ENCODE measurements around the gene NQO2.
A peak's percentile ranks its signal among the peaks of the same experiment; 100 is the strongest.

The NQO2 gene

GRCh38 chr6:2957696-2958330 lies 41.9 kb upstream of the NQO2 start:
- H3K4me3 ChIP-seq (ENCODE audit: low read depth, low read length), result no peak overlapping the region
- TF ChIP-seq CTCF (IDR thresholded peaks at IDR 0.05; ENCODE audit: low read depth, low read length, missing control alignments), result no peak
- no peak for DNase-seq (ENCODE audit: low read depth)
- in situ Hi-C loops (cut with HindIII; ENCODE audit: low sequenced_read_pairs), result no loop called here

- no peak for DNase-seq (ENCODE audit: low read depth)
- no peak overlapping the region for H3K4me3 ChIP-seq (ENCODE audit: low read depth, low read length)
- TF ChIP-seq CTCF (IDR thresholded peaks at IDR 0.05; ENCODE audit: low read depth, low read length, missing control alignments), result no peak
- in situ Hi-C loops (cut with HindIII; ENCODE audit: low sequenced_read_pairs), result no loop called here
Measured at GRCh38 chr6:2958331-2958711, 41.4 kb upstream of the NQO2 start.

- no peak overlapping the region for H3K4me3 ChIP-seq (ENCODE audit: low read depth, low read length)
- DNase-seq (ENCODE audit: low read depth), result no peak
- in situ Hi-C loops (cut with HindIII; ENCODE audit: low sequenced_read_pairs), result no loop called here
- TF ChIP-seq CTCF (IDR thresholded peaks at IDR 0.05; ENCODE audit: low read depth, low read length, missing control alignments), result no peak
Measured at GRCh38 chr6:2958776-2959175, 40.9 kb upstream of the NQO2 start.

- peak; percentile 27 for DNase-seq (ENCODE audit: low read depth)
- TF ChIP-seq CTCF (IDR thresholded peaks at IDR 0.05; ENCODE audit: low read depth, low read length, missing control alignments), result no peak
- in situ Hi-C loops (cut with HindIII; ENCODE audit: low sequenced_read_pairs), result no loop called here
- H3K4me3 ChIP-seq (ENCODE audit: low read depth, low read length), result no peak overlapping the region
Measured at GRCh38 chr6:2959909-2960719, 39.6 kb upstream of the NQO2 start.

GRCh38 chr6:2960935-2961334 lies 38.8 kb upstream of the NQO2 start:
- no peak for DNase-seq (ENCODE audit: low read depth)
- TF ChIP-seq CTCF (IDR thresholded peaks at IDR 0.05; ENCODE audit: low read depth, low read length, missing control alignments), result no peak
- H3K4me3 ChIP-seq (ENCODE audit: low read depth, low read length), result no peak overlapping the region
- in situ Hi-C loops (cut with HindIII; ENCODE audit: low sequenced_read_pairs), result no loop called here

- DNase-seq (ENCODE audit: low read depth), result no peak
- H3K4me3 ChIP-seq (ENCODE audit: low read depth, low read length), result no peak overlapping the region
- TF ChIP-seq CTCF (IDR thresholded peaks at IDR 0.05; ENCODE audit: low read depth, low read length, missing control alignments), result no peak
- in situ Hi-C loops (cut with HindIII; ENCODE audit: low sequenced_read_pairs), result no loop called here
Measured at GRCh38 chr6:2961506-2961905, 38.2 kb upstream of the NQO2 start.

Data from astrocyte of the cerebellum (primary cell).